NCI-H524 treated with DMSO at 0.1 percent for 48 hours (cell line): ENCODE measurements around the gene FRAS1.
"Not testable (repeated sequence)": the region's sequence is repeated elsewhere in the genome, so short reads cannot be mapped to it uniquely, and the experiment has no call there.

Experiments used
- DNase-seq: peaks from one replicate; lab custom pipeline; 2025; lab: John Stamatoyannopoulos, UW

The FRAS1 gene

DNA sequence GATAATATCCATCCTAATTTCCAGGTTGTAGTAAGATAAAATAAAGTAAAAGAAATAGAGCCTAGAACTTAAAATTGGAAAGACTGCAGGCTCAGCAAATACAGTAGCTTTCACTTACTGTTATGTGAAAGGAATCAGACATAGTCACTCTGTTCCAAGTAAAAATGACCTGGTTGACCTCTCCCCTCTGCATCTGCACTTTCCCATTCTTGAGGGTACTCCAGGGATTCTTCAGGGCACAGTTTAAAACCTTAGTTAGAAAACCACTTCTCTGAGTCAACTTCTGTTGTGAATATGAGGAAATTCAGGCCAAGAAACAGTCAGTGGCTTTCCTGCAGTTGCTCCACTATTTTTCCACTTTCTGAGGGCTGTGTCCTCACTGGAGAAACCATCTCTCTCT is 42.9 kb downstream of the FRAS1 start:
- DNase-seq, result no peak

DNA sequence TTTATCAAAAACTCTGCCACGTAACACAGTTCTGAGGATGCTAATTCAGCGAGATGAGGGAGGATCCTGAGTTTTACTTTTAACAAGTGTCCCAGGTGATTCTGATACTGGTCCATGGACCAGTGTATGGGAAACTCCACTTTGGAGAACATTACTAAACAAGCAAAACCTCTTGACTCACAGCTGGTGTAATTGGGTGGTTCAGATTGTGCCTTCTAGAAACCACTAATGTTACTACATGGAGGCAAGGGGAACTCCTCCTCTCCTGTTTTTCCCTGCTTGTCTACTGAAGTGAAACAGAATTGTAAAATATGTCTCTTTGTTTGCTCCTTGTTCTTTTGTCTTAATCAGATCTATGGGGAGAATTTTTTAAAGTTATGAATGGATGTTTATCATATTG is 62.6 kb downstream of the FRAS1 start:
- no peak for DNase-seq

DNA sequence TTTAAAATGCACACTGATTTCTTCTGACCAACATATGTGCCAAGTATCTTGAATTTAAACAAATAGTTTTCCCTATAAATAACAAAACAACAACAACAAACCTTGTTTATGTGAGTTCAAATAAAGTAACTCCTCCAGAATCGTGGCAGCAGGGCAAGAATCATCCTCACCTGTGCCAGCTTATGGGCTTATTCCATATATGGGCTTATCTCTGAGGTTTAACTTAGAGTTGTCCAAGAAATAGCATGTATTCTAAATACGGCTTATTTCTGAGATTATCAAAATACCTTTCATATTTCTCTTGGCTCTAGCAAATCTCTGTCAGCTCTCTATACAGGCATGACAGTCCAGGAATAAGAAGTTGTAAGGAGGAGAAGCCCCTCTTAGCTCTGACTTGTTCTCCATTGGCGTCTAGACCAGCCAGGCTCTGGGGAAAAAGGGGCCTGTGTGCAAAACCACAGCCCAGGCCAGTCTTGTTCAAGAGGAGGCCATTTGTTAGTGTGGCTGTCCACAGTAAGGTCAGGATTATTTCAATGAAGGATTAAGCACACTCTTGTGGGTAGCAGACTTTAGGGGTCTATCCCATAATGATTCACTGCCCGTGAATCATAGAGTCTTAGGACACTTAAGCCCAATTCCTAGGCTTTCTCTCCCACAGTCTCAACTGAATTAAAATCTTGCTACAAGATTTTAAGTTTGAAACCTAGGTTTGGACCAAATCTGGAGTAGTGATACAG is 63.2 kb downstream of the FRAS1 start:
- DNase-seq, result no peak

DNA sequence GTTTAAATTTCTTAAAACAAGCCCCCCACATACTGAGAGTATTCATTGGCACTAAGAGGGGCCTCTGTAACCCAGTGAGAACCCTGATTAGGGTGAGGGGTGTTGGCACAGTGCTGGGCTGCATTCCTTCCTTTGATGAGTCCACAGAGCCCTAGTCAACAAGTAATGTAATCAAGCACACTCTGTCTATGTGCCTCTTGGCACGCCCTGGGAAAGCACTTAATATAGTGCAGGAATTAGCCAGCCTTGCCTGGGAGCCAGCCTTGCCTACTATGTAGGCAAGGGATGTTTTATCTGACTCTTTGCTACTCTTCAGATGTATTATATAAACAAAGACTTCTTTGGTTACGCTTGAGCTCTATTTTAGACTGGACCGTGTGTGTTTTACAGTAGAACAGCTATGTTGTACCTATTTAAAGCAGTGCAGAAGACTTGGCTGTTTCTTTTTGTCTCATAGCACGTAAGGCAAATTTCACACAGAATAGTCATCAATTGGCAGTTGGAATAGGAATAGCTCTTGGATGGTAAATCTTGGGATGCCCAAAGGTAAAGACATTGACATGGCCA is 64.3 kb downstream of the FRAS1 start:
- DNase-seq, result no peak

DNA sequence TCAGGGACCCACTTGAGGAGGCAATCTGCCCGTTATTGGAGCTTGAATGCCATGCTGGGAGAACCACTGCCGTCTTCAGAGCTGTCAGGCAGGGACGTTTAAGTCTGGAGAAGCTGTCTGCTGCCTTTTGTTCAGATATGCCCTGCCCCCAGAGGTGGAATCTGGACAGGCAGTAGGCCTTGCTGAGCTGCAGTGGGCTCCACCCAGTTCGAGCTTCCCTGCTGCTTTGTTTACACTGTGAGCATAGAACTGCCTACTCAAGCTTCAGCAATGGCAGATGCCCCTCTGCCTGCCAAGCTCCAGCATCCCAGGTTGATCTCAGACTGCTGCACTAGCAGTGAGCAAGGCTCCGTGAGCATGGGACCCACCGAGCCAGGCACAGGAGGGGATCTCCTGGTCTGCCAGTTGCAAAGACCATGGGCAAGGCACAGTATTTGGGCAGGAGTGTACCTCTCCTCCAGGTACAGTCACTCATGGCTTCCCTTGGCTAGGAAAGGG is 68.8 kb downstream of the FRAS1 start:
- DNase-seq, result not testable (repeated sequence)

DNA sequence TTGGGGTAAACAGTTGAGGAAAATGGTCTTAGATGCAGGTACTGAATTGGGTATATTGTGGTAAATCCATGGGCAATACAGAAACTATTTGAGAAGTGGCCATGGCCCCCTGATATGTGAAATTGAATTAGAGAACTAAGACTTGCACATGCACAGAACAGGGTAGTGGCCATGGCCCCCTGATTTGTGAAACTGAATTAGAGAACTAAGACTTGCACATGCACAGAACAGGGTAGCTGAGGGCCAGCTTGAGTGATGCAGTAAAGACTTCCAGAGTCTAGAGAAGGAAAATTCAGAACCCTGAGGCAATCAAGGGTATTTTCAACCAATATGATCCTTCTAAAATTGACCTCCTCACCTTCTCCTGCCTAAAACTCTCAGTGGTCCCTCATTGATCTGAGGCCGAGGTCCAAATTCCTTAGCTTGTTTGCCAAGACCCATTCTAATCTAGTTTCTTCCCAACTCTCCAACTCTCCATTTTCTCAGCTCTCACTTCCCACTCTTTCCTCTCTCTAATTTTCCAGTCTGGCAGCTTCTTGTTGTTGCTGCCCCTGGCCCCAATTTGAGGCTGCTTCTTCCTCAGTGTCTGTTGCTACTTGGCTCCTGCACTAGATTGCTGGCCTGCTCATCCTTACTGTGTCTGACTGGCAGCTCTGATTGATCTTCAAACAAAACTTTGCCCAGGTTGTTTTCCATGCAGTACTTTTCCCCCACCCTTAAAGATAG is 72.4 kb downstream of the FRAS1 start:
- no peak for DNase-seq

DNA sequence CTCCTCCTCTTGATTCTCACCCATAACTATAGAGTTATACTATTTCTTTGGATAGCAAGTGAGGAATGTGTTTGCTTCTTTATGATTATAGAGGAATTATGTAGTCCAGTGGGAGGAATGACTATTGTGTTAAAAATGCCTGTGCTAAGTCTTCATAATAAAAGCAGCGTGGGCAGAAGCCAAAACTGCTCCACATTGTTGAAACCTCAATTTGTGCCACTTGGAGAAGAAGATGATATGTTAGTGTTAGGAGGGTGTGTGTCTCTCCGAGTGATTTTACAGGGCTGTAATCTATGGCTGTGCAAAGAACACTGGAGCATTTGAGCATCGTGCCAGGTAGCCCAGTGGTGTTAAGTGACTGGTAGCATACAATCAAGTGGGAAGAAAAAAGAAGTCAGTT is 74.3 kb downstream of the FRAS1 start:
- DNase-seq, result no peak

DNA sequence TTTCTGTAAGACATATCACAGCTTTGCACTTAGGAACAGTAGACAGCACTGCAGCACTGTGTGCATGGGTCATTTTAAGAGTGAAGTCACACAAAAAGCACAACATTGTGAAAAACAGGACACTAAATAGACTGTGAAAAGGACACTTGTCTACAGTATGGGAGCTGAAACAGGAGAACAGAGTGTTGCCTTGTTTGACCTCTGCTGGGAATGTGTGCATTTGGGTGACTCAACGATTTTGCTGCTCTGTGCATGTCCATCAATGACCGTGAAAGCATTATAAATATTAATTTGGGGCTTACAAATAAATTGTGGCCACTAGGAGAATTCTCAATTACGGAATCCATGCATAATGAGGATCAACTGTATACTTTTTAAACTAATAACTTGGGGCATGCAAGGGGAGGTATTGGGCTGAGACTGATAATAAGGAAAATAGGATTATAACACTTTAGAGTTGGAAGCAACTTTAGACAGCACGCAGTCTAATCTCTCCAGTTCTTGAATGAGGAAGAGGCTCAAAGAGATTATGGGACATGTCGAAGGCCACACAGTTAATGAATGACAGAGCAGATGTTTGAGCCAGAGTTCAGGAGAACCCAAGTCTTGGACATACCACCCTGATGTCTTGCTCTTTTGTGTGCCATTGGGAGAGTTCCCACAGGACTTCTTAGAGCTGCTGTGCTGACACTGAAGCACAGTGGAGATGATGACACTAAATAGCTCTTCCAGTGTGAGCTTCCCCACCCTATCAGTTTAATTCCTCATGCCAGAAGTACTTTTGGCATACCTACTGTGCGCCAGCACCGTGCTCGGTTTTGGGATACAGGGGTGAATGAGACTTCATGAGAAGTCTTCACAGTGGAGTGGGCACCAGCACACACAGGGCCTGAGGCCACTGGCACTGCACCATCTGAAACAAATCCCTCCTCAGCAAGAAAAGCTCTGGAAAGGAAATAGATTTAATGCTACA is 79.3 kb downstream of the FRAS1 start:
- DNase-seq, result no peak

DNA sequence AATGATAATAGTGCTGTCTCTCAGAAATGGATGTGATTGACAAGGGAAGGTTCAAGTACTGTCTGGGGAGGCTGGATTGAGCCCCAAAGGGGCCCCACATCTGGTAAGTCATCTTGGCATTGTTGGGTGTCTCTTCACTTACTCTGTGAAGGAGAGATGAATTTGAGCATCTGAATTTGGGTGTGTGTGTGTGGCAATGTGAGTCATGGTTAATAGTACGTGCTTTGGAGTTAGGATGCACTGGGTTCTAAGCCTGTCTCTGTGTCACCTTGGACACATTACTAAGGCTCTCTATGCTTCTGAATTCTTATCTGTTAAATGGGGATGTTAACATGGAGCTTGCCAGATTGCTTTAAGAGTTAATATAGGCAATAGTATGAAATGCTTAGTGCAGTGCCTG is 80.4 kb downstream of the FRAS1 start:
- DNase-seq, result no peak

DNA sequence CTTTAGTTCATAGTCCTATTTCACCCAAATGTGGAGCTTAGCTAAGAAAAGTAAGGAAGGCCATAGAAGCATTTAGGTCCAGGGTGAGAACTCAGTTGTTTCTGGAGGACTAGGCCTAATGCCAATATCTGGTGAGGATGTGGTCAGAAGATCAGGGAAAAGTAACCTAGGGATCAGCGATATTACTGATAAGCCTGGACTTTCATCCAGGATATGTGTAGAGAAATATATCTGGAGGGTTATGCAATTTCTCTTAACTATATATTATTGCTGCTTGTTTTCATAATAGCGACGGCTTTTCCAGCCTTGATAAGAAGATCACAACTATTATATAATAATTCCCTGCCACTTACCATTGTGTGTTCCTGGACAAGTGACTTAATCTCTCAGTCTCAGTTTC is 81.1 kb downstream of the FRAS1 start:
- no peak for DNase-seq

DNA sequence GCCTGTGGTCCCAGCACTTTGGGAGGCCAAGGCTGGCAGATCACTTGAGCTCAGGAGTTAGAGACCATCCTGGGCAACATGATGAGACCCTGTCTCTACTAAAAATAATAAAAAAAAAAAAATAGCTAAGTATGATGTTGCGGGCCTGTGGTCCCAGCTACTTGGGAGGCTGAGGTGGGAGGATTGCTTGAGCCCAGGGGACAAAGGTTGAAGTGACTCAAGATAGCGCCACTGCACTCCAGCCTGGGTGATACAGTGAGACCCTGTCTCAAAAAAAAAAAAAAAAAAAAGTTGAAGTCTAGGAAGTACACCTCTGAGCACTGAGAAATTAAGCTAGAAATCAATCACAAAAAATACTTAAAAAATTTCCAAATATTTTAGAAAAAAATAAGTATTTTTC is 86.5 kb downstream of the FRAS1 start:
- DNase-seq, result no peak

DNA sequence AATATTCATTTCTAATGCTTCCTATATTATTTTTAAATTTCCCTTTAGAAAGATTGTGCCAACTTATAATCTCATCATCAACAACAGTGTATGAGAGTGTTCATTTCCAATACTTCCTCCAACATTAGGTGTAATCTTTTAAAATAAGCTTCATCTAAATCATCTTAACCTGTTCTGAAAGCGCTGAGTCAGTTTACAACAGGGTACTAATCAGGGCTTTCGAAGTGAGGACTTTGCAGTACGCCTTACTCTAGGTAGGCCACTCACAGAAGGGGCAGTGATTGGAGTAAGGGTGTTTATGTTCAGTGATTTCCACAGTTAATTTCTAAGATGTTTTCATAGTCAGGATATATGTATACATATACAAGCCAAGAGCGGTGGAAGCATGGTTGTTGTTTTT is 87.9 kb downstream of the FRAS1 start:
- no peak for DNase-seq

DNA sequence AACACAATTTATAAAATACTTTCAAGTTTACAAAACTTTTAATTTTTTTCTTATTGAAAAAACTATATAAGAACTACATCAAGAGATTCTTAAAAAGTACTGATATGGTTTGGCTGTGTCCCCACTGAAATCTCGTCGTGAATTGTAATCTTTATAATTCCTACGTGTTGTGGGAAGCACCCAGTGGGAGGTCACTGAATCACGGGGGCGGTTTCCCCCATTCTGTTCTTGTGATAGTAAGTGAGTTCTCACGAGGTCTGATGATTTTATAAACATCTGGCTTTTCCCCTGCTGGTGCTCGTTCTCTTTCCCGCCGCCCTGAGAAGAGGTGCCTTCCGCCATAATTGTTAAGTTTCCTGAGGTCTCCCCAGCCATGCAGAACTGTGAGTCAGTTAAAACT is 88.5 kb downstream of the FRAS1 start:
- no peak for DNase-seq

DNA sequence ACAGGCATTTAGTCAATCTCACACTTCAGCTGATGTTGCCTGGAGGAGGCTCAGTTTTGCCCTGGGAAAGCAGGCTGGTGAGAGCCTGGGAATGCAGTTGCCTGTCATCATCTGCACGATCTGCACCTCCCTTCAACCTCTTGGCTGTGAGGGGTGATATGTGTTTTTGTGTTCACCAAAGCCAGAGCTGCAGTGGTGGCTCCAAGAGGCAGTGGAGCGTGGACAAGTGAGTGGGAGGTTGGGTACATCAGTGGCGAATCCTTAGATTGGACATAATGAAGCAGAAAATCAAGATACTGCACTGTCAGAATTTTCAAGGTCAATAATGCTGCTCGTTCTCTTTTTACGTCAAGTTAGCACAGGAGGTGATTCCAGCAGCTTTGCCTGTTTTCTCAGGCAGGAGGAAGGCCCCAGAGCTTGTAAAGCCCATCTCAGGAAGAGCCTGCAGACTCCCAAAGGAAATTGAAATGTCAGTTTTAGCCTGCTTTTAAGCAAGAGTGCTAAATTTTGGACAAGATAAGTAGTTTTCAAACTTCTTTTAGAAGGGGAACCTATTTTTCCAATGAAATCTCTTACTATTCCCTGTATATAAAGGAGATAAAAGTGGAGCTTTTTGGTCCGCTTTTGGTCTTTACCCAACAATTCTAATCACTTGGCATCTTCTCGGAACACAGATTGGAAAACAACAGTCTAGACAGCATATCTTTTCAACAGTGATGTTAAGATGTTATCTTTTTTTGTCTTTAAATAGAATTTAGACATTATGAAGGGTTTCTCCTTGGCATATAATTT is 92.8 kb downstream of the FRAS1 start:
- DNase-seq, result no peak

DNA sequence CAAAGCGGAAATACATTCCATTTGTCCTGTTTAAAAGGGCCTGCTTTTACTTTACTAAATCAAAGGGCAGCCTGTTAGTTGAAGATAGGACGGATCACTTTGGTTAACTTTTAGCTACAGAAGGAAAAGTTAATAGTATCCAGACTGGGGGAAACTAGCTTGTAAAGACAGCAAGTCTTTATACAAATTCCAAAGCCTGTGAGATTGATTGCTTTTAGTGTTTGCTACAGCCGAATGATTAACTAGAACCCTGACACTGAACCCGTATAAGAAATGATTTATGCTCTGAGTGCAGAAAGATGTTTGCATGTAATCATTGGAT is 93.4 kb downstream of the FRAS1 start:
- DNase-seq, result no peak

DNA sequence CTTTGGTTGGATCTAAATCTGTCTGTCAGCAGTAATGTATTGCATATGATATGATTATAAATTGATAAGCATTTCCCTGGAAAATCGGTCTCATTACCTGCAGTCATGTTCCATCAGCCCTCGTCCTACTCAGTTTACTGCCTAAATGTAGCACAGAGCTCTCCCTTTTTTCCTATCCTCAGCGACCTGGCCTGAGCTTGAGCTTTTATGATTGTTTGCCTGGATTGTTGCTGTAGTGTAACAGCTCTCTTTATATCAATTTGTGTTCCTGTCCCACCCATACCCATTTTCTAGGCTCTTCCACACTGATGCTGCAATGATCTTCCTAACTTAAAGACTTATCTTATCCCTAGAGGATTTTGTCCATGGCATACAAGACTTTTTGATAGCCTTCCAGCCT is 95.7 kb downstream of the FRAS1 start:
- DNase-seq, result no peak

DNA sequence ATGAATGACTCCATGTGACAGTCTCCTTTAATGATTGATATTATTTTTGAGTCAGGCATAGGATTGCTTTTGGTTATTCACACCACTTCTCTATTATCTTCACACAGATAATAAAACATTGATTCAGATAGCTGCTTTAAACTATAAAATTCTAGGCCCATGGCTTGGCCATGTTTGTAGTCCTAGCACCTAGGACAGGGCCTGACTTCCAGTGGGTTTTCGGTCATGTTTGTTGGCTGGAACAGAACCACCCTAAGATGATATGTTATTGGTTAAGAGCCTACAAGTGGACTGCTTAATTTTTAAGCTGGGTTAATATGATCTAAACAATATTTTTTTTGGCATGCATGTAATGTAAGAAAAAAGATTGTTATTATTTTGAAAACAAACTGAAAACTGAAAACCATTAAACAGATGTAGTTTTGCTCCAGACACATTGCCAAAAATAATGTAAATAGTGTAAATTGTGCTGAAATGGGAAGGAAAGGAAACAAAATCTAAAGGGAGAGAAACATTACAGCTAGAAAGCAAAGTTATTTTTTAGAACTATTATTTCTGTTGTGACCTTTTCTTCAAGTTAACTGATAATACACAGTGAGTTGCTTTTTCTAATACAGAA is 98.0 kb downstream of the FRAS1 start:
- no peak for DNase-seq

DNA sequence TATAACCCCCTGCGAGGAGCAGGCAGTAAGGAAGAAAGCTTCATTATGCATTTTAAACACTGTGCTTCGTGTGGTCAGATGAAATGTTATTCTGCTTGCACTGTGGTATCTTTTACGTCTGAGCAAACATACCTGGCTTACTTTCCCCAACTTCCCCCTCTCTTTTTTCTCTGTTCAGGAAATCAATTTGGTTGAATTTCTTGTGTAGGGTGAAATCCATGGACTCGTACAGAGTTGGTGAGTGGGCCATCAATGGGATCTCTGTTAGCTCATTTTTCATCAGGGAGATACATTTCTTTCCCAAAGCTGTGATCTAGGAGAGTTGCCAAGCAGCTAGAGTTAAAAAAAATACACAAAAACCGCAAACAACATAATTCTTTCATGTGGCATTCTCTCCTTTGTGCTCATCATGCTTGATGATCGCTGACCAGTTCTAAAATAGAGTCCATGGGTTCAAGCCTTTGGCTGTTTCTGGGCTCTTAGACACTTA is 98.5 kb downstream of the FRAS1 start:
- DNase-seq, result no peak

DNA sequence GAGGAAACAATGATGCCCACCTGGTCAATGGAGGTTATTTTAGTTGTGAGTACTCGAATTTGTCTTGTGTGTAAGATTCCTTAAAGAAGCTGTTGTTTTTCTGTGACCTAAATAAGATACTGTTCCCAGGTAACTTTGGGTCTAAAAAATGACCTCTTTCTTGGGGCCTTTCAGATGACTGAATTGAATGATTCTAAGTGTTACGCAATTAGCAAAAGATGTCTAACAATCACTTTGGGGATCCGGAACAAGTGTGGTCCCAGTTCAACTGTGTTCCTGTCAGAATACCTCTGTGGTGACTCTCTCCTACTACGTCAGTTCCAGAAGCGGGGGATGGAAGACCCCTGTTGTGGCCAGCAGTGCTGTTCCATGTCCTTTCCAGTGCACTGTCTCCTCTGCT is 99.4 kb downstream of the FRAS1 start:
- DNase-seq, result no peak

DNA sequence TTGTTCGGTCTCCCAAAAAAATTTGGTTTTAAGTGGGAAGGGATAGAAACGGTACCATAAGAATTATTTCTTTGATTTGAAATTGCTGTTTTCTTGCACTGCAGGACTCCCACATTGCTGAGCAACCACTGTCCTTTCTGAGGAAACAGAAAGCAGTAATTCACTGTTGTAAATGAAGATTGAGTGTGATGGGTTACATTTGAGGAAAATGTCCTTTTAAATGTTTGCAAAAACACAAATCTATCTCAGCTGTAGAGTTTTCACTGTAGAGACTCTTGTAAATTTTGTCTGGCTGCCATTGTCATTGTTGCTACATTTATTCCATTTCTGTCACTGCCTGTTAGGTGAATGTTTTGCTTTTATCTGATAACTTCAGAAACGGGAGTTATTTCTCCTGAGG is 105.2 kb downstream of the FRAS1 start:
- DNase-seq, result no peak

DNA sequence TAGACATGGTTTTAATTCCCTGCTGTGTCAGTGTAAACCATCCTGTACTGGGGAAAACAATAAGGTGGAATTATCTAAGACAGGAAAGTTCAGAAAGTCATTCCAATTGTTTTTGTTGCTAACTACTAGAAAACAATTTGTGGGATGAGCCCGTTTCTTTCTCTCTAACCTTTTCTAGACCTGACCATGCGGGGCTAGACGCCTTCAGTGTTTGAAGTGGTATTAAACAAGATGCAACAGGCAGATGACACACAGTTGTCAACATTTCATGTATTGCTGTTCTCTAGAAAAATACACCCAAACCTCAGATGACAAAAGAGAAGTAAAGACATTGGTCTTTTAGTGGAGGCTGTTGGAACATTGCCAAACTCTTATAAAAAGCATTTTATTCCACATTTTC is 105.7 kb downstream of the FRAS1 start:
- DNase-seq, result no peak
